ENCODE results near the gene PRICKLE4. TPM values are rescaled to one million over a fixed set of nuclear protein-coding genes. Genes with fewer than 3 reads are reported as not detected.

PRICKLE4 gene
- total RNA-seq, 1 donor from 2014 or later, result 15.5 TPM

GRCh38 chr6:41779788-41780550 is 613 bp upstream of the PRICKLE4 start, which contains the start of gene FRS3:
FRS3 (minus strand) TSS chr6:41779900; CDS start chr6:41776987, 2,913 bp downstream.
- peak within 1 kb of the TSS; percentile 72 to 88 for H3K27ac ChIP-seq
- peaks cover 6 to 15% of the 10 kb centered on the region in 2 donors for H3K36me3 ChIP-seq
- H3K4me1 ChIP-seq, result peaks cover 6 to 14% of the 10 kb centered on the region in 2 donors
- no peaks in the 10 kb centered on the region for H3K9me3 ChIP-seq
- H3K27me3 ChIP-seq, result no peaks in the 10 kb centered on the region
- TF ChIP-seq, protein P1, sequence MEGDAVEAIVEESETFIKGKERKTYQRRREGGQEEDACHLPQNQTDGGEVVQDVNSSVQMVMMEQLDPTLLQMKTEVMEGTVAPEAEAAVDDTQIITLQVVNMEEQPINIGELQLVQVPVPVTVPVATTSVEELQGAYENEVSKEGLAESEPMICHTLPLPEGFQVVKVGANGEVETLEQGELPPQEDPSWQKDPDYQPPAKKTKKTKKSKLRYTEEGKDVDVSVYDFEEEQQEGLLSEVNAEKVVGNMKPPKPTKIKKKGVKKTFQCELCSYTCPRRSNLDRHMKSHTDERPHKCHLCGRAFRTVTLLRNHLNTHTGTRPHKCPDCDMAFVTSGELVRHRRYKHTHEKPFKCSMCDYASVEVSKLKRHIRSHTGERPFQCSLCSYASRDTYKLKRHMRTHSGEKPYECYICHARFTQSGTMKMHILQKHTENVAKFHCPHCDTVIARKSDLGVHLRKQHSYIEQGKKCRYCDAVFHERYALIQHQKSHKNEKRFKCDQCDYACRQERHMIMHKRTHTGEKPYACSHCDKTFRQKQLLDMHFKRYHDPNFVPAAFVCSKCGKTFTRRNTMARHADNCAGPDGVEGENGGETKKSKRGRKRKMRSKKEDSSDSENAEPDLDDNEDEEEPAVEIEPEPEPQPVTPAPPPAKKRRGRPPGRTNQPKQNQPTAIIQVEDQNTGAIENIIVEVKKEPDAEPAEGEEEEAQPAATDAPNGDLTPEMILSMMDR (IDR thresholded peaks at IDR 0.05), result peak; percentile 92 to 97 (median 93)
- DNase-seq (ENCODE audit: low spot score in 2 of 2), result peak; percentile 88 to 98
- peak within 1 kb of the TSS; percentile 71 to 95 for H3K4me3 ChIP-seq
- intact Hi-C loops (cut with DNase I), result loop anchor here (1.0 to 10.0 kb wide), 5 partner anchors 45 to 1845 kb away; partner anchors contain the start of genes GTPBP2, TFEB, UBR2 and USP49

GRCh38 chr6:41781366-41781730 is 766 bp downstream of the PRICKLE4 start:
- DNase-seq (ENCODE audit: low spot score in 2 of 2), result no peak
- H3K27ac ChIP-seq, result peak overlapping the region; percentile 29 to 88
- no peaks in the 10 kb centered on the region for H3K9me3 ChIP-seq
- H3K36me3 ChIP-seq, result peaks cover 0 to 1% of the 10 kb centered on the region in 2 donors
- no peaks in the 10 kb centered on the region for H3K27me3 ChIP-seq
- H3K4me1 ChIP-seq, result peaks cover 13 to 23% of the 10 kb centered on the region in 2 donors
- intact Hi-C loops (cut with DNase I), result loop anchor here (2.0 to 10.0 kb wide), 3 partner anchors 113 to 1843 kb away; partner anchors contain the start of genes GTPBP2, UBR2 and USP49
- H3K4me3 ChIP-seq, result peak overlapping the region; percentile 71 to 95
- TF ChIP-seq, protein P1 (IDR thresholded peaks at IDR 0.05), result no peak

- Histone ChIP-seq H3K27ac (no peak overlapping the region), H3K9me3 (no peaks in the 10 kb centered on the region), H3K36me3 (no peaks in the 10 kb centered on the region), H3K4me3 (no peak overlapping the region), H3K27me3 (no peaks in the 10 kb centered on the region), H3K4me1 (peaks cover 13 to 23% of the 10 kb centered on the region in 2 donors)
- DNase-seq (ENCODE audit: low spot score in 2 of 2), result no peak
- TF ChIP-seq, protein P1 (IDR thresholded peaks at IDR 0.05), result no peak
- intact Hi-C loops (cut with DNase I), result loop anchor here (10.0 kb wide), 2 partner anchors 782 to 1842 kb away; partner anchors contain the start of genes GTPBP2 and UBR2
Observed at GRCh38 chr6:41783106-41783780, 2.7 kb downstream of the PRICKLE4 start.

DNA sequence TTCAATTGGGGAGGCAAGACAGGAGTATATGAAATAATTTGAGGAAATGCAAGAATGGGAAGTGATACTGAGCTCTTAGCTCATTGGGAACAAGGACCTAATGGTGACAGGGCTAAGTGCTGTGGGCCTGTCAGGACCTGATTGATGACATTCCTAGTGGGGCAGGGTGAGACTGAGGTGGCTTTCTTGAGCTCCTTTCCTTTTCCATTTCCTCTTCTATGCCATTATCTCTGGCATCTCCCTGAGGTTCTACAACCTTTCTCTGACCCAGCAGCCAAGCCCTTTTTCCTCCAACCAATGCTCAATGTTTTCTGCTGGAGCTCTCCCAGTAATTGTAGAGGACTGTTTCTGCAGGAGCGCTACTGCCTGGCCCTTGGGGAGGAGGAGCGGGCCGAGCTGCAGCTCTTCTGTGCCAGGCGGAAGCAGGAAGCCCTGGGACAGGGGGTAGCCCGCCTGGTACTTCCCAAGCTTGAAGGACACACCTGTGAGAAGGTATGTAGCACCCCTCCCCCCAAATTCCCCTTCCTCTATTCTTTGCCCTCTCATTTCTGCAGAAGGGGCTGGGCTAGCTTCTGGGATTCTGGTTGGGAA is 4.1 kb downstream of the PRICKLE4 start:
- Histone ChIP-seq H3K9me3 (no peaks in the 10 kb centered on the region), H3K27ac (no peak overlapping the region), H3K27me3 (no peaks in the 10 kb centered on the region), H3K4me1 (peaks cover 17 to 18% of the 10 kb centered on the region in 2 donors), H3K4me3 (no peak overlapping the region), H3K36me3 (peaks cover 5 to 7% of the 10 kb centered on the region in 2 donors)
- TF ChIP-seq, protein P1 (IDR thresholded peaks at IDR 0.05), result no peak
- intact Hi-C loops (cut with DNase I), result loop anchor here (5.0 to 10.0 kb wide), 3 partner anchors 77 to 1840 kb away; partner anchors contain the start of genes GTPBP2 and UBR2
- no peak for DNase-seq (ENCODE audit: low spot score in 2 of 2)

GRCh38 chr6:41785254-41785653 is 4.7 kb downstream of the PRICKLE4 start:
- intact Hi-C loops (cut with DNase I), result loop anchor here (5.0 to 10.0 kb wide), 3 partner anchors 78 to 1840 kb away; partner anchors contain the start of genes GTPBP2 and UBR2
- Histone ChIP-seq H3K9me3 (no peaks in the 10 kb centered on the region), H3K27me3 (no peaks in the 10 kb centered on the region), H3K27ac (no peak overlapping the region), H3K4me1 (peaks cover 17 to 18% of the 10 kb centered on the region in 2 donors), H3K36me3 (peaks cover 5 to 11% of the 10 kb centered on the region in 2 donors), H3K4me3 (no peak overlapping the region)
- DNase-seq (ENCODE audit: low spot score in 2 of 2), result no peak
- TF ChIP-seq, protein P1 (IDR thresholded peaks at IDR 0.05), result no peak

Data from ascending aorta (tissue), 2 donors.